Trophoblast cell (in vitro differentiated cells and primary cell): Measurements from ENCODE around the gene SLC4A3.

Experiments
- DNase-seq, 2 donors: peaks; one replicate each; pipeline ENCODE4 v3.0.0-alpha.2; 2016
- H2AFZ ChIP-seq: 2 replicates; pipeline ENCODE4 v1.6.1; 2013; ENCODE audit warnings: low read length, moderate library complexity, mild to moderate bottlenecking; ENCODE audit not compliant: insufficient read depth, poor library complexity
- H2AK5ac ChIP-seq: 2 replicates; pipeline ENCODE4 v1.6.1; 2013; ENCODE audit warnings: mild to moderate bottlenecking, low read length
- H2BK120ac ChIP-seq: 2 replicates; pipeline ENCODE4 v1.6.1; 2013; ENCODE audit warnings: low read length, mild to moderate bottlenecking, moderate library complexity; ENCODE audit not compliant: insufficient read depth, poor library complexity
- H2BK12ac ChIP-seq: 2 replicates; pipeline ENCODE4 v1.6.1; 2013; ENCODE audit warnings: mild to moderate bottlenecking, low read length, moderate library complexity
- H2BK5ac ChIP-seq: 2 replicates; pipeline ENCODE4 v1.6.1; 2013; ENCODE audit warnings: low read length, low read depth, moderate library complexity, mild to moderate bottlenecking; ENCODE audit not compliant: poor library complexity
- H3K14ac ChIP-seq: 2 replicates; pipeline ENCODE4 v1.6.1; 2013; ENCODE audit warnings: mild to moderate bottlenecking, low read length
- H3K18ac ChIP-seq: 2 replicates; pipeline ENCODE4 v1.6.1; 2013; ENCODE audit warnings: mild to moderate bottlenecking, low read length
- H3K23ac ChIP-seq: 2 replicates; pipeline ENCODE4 v1.6.1; 2013; ENCODE audit warnings: low read length
- H3K27ac ChIP-seq: 2 replicates; pipeline ENCODE4 v1.5.1; 2013; ENCODE audit warnings: low read depth, mild to moderate bottlenecking, inconsistent platforms, low read length, moderate library complexity
- H3K27me3 ChIP-seq: 2 replicates; pipeline ENCODE4 v1.6.1; 2013; ENCODE audit warnings: inconsistent platforms, mild to moderate bottlenecking, low read length, moderate library complexity; ENCODE audit not compliant: insufficient read depth
- H3K36me3 ChIP-seq, 2 experiments: 1 replicate in 1 of 2; 2 replicates in 1 of 2; pipeline ENCODE4 v1.6.1; 2013; ENCODE audit warnings: low read length in 2 of 2, mild to moderate bottlenecking in 2 of 2, moderate library complexity in 1 of 2; ENCODE audit not compliant: insufficient read depth in 2 of 2, control insufficient read depth in 1 of 2
- H3K4ac ChIP-seq: 2 replicates; pipeline ENCODE4 v1.6.1; 2013; ENCODE audit warnings: low read depth, mild to moderate bottlenecking, low read length, moderate library complexity
- H3K4me1 ChIP-seq, 2 experiments: 1 replicate in 1 of 2; 2 replicates in 1 of 2; pipeline ENCODE4 v1.6.1; 2013; ENCODE audit warnings: low read length in 2 of 2, mild to moderate bottlenecking in 2 of 2, moderate library complexity in 1 of 2; ENCODE audit not compliant: insufficient read depth in 2 of 2, control insufficient read depth in 1 of 2
- H3K4me2 ChIP-seq: 2 replicates; pipeline ENCODE4 v1.6.1; 2013; ENCODE audit warnings: inconsistent platforms, mild to moderate bottlenecking, low read length, moderate library complexity
- H3K4me3 ChIP-seq: 2 replicates; pipeline ENCODE4 v1.5.1; 2013; ENCODE audit warnings: mild to moderate bottlenecking, low read depth, low read length, inconsistent platforms
- H3K79me1 ChIP-seq: one replicate; pipeline ENCODE4 v1.6.1; 2013; ENCODE audit warnings: low read length
- H3K79me2 ChIP-seq: 2 replicates; pipeline ENCODE4 v1.6.1; 2013; ENCODE audit warnings: low read length, mild to moderate bottlenecking; ENCODE audit not compliant: control insufficient read depth, insufficient read depth, poor library complexity
- H3K9ac ChIP-seq: 2 replicates; pipeline ENCODE4 v1.6.1; 2013; ENCODE audit warnings: mild to moderate bottlenecking, low read length
- H3K9me3 ChIP-seq: 2 replicates; pipeline ENCODE4 v1.6.1; 2013; ENCODE audit warnings: low read depth, mild to moderate bottlenecking, control low read depth, inconsistent platforms, low read length; ENCODE audit not compliant: insufficient read depth
- H4K12ac ChIP-seq: 2 replicates; pipeline ENCODE4 v1.6.1; 2013; ENCODE audit warnings: low read depth, mild to moderate bottlenecking, low read length, moderate library complexity
- H4K8ac ChIP-seq: 2 replicates; pipeline ENCODE4 v1.6.1; 2013; ENCODE audit warnings: low read depth, mild to moderate bottlenecking, low read length, moderate library complexity
- H4K91ac ChIP-seq: one replicate; pipeline ENCODE4 v1.6.1; 2013; ENCODE audit warnings: low read depth, mild to moderate bottlenecking, low read length, moderate library complexity
- WGBS: extraction: QIAGEN DNeasy Blood & Tissue Kit; methylation state at CpG from one replicate; pipeline ENCODE4 v1.1.7; 2013; ENCODE audit warnings: missing lambda C conversion rate; ENCODE audit not compliant: insufficient read length, insufficient coverage; ENCODE audit errors: extremely low coverage; 5-methylcytosine and 5-hydroxymethylcytosine counted together

The SLC4A3 gene

DNA sequence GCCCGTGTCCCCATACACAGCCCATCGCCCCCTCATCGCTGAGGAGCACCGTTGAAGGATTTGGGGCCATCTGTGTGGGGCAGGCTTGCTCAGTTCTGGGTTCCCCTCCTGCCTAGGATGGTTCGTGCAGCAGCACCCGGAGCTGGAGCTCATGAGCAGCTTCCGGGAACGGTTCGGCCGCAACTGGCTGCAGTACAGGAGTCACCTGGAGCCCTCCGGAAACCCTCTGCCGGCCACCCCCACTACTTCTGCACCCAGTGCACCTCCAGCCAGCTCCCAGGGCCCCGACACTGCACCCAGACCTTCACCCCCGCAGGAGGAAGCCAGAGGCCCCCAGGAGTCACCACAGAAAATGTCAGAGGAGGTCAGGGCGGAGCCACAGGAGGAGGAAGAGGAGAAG lies 19.5 kb upstream of the SLC4A3 start:
- H2AFZ ChIP-seq, result no peak overlapping the region
- H3K9ac ChIP-seq, result no peak overlapping the region
- no peak overlapping the region for H3K14ac ChIP-seq
- no peak overlapping the region for H4K91ac ChIP-seq
- H3K79me2 ChIP-seq, result no peaks in the 10 kb centered on the region
- no peak overlapping the region for H2BK120ac ChIP-seq
- no peak overlapping the region for H3K27ac ChIP-seq
- H3K4me1 ChIP-seq, result no peaks in the 10 kb centered on the region
- H4K8ac ChIP-seq, result no peak overlapping the region
- no peaks in the 10 kb centered on the region for H3K79me1 ChIP-seq
- H3K9me3 ChIP-seq, result no peaks in the 10 kb centered on the region
- no peak overlapping the region for H3K18ac ChIP-seq
- no CpG with 5 or more reads among the region's 15 CpGs for WGBS
- H3K4ac ChIP-seq, result no peak overlapping the region
- H3K4me2 ChIP-seq, result no peak overlapping the region
- peaks cover 36 to 46% of the 10 kb centered on the region in 2 experiments for H3K36me3 ChIP-seq
- H3K4me3 ChIP-seq, result no peak overlapping the region
- H2BK5ac ChIP-seq, result no peak overlapping the region
- H3K27me3 ChIP-seq, result no peaks in the 10 kb centered on the region
- H2AK5ac ChIP-seq, result no peak overlapping the region
- no peak for DNase-seq
- no peak overlapping the region for H2BK12ac ChIP-seq
- H3K23ac ChIP-seq, result no peak overlapping the region
- H4K12ac ChIP-seq, result no peak overlapping the region

DNA sequence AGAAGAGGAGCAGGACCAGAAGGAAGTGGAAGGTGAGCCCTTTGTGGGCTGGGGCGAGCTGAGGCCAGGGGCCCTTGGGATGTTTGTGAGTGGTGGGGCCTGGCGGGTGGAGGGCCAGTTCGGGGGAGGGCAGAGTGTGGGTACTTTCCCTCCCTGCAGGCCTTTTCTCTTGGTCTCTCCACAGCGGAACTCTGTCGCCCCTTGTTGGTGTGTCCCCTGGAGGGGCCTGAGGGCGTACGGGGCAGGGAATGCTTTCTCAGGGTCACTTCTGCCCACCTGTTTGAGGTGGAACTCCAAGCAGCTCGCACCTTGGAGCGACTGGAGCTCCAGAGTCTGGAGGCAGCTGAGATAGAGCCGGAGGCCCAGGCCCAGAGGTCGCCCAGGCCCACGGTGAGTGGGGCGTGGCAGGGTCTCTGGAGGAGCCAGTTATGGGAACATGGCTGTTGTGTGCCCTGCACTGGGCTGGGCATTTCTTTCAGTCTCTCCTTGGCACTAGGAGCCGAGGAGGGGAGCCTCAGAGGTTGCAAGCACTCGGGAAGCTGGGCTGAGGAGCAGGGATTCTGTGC lies 18.9 kb upstream of the SLC4A3 start:
- H3K4me1 ChIP-seq, result no peaks in the 10 kb centered on the region
- H2AFZ ChIP-seq, result no peak overlapping the region
- H3K9me3 ChIP-seq, result no peaks in the 10 kb centered on the region
- no peaks in the 10 kb centered on the region for H3K27me3 ChIP-seq
- no peak overlapping the region for H3K27ac ChIP-seq
- no peak overlapping the region for H3K18ac ChIP-seq
- H3K79me1 ChIP-seq, result no peaks in the 10 kb centered on the region
- no peak overlapping the region for H3K9ac ChIP-seq
- no peak overlapping the region for H3K4me3 ChIP-seq
- no peak overlapping the region for H3K23ac ChIP-seq
- DNase-seq, result no peak
- no peak overlapping the region for H2BK5ac ChIP-seq
- H4K8ac ChIP-seq, result no peak overlapping the region
- H3K79me2 ChIP-seq, result no peaks in the 10 kb centered on the region
- H3K4ac ChIP-seq, result no peak overlapping the region
- peaks cover 36 to 46% of the 10 kb centered on the region in 2 experiments for H3K36me3 ChIP-seq
- H2BK12ac ChIP-seq, result no peak overlapping the region
- no peak overlapping the region for H4K91ac ChIP-seq
- H2BK120ac ChIP-seq, result no peak overlapping the region
- no peak overlapping the region for H2AK5ac ChIP-seq
- no CpG with 5 or more reads among the region's 15 CpGs for WGBS
- H3K14ac ChIP-seq, result no peak overlapping the region
- H3K4me2 ChIP-seq, result no peak overlapping the region
- H4K12ac ChIP-seq, result no peak overlapping the region

DNA sequence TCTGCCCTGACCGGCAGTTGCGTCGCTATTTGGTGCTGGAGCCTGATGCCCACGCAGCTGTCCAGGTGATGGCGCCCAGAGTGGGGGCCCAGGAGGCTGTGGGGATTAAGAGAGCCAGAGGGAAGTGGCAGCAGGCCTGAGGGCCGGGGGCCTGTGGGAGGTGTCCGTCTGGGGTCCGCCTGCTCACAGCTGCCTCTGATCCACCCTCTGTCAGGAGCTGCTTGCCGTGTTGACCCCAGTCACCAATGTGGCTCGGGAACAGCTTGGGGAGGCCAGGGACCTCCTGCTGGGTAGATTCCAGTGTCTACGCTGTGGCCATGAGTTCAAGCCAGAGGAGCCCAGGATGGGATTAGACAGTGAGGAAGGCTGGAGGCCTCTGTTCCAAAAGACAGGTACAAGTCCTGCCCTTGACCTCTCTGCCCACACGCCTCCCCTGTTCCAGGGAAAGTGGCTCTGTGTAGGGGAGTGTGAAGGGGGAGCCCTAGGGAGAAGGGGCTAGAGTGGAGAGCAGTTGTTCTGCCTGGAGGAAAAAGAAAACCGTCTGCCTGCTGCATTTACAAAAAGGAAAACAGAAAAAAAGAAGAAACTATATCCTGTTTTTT lies 18.2 kb upstream of the SLC4A3 start:
- Histone ChIP-seq H3K4me2 (no peak overlapping the region), H3K18ac (no peak overlapping the region), H3K4me3 (no peak overlapping the region)

DNA sequence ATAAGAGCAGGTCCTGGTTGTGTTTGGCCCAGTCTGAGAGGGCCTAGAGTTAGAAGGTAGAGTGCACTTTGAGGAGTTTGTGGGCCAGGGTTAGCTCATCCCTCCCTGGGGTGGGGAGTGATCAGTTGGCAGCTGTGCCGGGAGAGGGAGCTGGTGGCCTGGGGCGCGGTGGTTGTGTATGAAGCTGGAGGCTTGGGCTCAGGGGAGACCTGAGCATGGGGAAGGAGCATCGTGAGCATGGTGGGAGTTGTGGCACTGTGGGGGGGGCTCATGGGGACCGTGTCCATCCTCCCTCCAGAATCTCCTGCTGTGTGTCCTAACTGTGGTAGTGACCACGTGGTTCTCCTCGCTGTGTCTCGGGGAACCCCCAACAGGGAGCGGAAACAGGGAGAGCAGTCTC lies 16.1 kb upstream of the SLC4A3 start:
- Histone ChIP-seq H2BK120ac (no peak overlapping the region), H3K4me1 (no peaks in the 10 kb centered on the region), H4K91ac (no peak overlapping the region), H3K79me2 (no peaks in the 10 kb centered on the region), H2BK12ac (no peak overlapping the region), H3K14ac (no peak overlapping the region), H3K9me3 (peaks cover under 1% of the 10 kb centered on the region), H3K36me3 (peaks cover 41 to 47% of the 10 kb centered on the region in 2 experiments), H3K4me3 (no peak overlapping the region), H2AFZ (no peak overlapping the region), H2BK5ac (no peak overlapping the region), H3K27me3 (no peaks in the 10 kb centered on the region), H3K79me1 (no peaks in the 10 kb centered on the region), H3K4ac (no peak overlapping the region), H3K9ac (no peak overlapping the region), H3K27ac (no peak overlapping the region), H2AK5ac (no peak overlapping the region), H3K4me2 (no peak overlapping the region), H4K12ac (no peak overlapping the region), H3K23ac (no peak overlapping the region), H3K18ac (no peak overlapping the region), H4K8ac (no peak overlapping the region)
- DNase-seq, result no peak
- no CpG with 5 or more reads among the region's 9 CpGs for WGBS

More for the DNA sequence above, 18.2 kb upstream of the SLC4A3 start:
- no peak overlapping the region for H2BK12ac ChIP-seq
- H4K91ac ChIP-seq, result no peak overlapping the region
- no peaks in the 10 kb centered on the region for H3K9me3 ChIP-seq
- no peak overlapping the region for H3K27ac ChIP-seq
- no peaks in the 10 kb centered on the region for H3K4me1 ChIP-seq
- no peaks in the 10 kb centered on the region for H3K79me2 ChIP-seq
- H3K9ac ChIP-seq, result no peak overlapping the region
- WGBS, result no CpG with 5 or more reads among the region's 13 CpGs
- no peak overlapping the region for H4K8ac ChIP-seq
- no peak overlapping the region for H2BK5ac ChIP-seq
- DNase-seq, result no peak
- H2BK120ac ChIP-seq, result no peak overlapping the region
- H3K23ac ChIP-seq, result no peak overlapping the region
- no peak overlapping the region for H3K14ac ChIP-seq
- no peak overlapping the region for H4K12ac ChIP-seq
- no peak overlapping the region for H2AK5ac ChIP-seq
- peaks cover 39 to 44% of the 10 kb centered on the region in 2 experiments for H3K36me3 ChIP-seq
- no peaks in the 10 kb centered on the region for H3K27me3 ChIP-seq
- no peaks in the 10 kb centered on the region for H3K79me1 ChIP-seq
- no peak overlapping the region for H3K4ac ChIP-seq
- no peak overlapping the region for H2AFZ ChIP-seq
